Activated CD8-positive, alpha-beta memory T cell treated with anti-CD3 and anti-CD28 coated beads, Interleukin-2, amount 50 U/mL, for 4 hours (primary cell): ENCODE results near the gene C2CD2L.
"Not testable (repeated sequence)": the region's sequence is repeated elsewhere in the genome, so short reads cannot be mapped to it uniquely, and the experiment has no call there.

Experiments used
- DNase-seq: peaks from one replicate; pipeline ENCODE4 v3.0.0-alpha.2; 2020

C2CD2L gene

DNA sequence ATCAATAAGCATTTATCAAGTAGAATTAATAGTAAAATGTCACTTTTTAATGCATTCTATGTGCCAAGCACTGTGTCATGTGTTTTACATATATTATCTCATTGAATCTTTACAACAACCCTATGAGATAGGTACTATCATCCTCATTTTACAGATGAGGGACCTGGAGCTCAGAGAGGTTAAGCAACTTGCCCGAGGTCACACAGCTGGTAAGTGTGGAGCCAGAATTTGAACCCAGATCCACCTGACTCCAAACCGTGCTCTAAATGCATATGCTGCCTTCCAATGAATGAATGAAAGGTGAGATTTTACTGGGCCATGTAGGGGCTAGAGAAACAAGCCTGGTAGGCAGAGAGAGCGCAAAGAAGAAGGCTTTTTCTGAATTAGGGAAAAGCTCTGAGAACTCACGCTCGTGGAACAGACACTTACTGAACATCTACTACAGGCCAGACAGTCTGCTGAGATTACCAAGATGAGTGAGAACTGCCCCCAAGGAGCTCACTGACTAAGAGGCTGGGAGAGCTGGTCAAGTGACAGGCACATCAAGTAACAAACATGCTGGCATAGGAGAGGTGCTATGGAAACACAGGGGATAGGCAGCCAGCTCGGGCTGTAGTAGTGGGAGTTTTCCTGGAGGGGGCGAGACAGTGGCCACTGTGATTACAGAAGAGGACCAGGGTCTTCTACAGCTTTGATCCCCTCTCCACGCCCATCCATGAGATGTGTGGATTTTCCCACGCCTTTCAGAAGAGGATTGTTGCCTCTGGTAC, 46.1 kb downstream of the C2CD2L start:
- DNase-seq, result no peak

DNA sequence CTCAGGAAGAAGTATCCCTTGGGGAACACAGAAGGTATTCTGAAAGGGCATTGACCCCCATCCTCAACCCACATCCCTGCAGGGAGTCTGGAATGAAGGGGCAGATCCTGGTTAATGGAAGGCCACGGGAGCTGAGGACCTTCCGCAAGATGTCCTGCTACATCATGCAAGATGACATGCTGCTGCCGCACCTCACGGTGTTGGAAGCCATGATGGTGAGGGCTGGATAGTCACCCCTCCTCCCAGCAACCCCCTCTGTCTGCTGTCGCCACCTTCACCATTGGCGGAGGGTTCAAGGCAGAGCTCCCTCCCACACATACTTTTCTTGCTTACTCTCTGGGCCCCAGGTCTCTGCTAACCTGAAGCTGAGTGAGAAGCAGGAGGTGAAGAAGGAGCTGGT, 47.0 kb downstream of the C2CD2L start:
- DNase-seq, result no peak

DNA sequence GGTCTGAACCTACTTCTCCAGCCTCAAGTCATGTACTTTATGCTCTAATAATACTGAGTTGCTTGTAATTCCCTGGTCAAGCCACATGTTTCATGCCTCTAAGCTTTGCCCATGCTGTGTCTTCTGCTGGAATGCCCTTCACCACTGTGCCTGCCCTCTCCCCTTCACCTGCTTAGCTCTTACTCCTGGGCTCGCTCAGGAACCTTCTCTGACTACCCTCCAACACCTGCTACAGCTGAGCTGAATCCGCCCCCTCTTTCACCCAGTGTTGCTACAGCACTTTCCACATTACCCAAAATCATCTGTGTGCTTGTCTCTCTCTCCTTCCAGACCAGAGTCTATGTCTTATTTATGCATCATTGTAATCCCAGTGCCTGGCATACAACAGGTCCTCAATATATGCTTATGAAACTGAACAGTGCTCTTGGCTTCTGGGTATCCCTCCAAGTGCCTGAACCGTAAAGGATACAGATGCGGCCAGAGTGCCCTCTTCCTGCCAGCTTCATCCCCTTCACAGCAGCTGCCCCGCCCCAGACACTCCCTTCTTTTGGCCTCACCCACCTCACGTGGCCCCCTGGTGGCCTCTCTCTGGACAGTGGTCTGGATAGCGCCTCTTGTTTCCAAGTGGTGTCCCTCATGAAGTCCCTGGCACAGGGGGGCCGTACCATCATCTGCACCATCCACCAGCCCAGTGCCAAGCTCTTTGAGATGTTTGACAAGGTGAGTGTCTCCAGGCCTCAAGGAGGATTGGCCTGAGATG, 48.8 kb downstream of the C2CD2L start:
- DNase-seq, result no peak

DNA sequence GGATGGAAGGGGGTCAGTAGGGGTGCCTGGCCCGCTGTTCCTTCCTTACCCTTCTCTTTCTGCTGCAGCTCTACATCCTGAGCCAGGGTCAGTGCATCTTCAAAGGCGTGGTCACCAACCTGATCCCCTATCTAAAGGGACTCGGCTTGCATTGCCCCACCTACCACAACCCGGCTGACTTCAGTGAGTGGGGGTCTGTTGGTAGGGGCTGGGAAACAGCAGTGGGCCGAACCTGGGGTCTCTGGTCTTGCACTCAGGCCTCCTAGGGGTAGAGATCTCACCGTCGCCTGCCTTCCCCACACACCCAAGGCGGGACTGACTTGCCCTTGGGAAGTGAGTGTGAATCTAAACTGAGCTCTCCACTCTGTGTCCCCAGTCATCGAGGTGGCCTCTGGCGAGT, 49.4 kb downstream of the C2CD2L start:
- DNase-seq, result no peak

DNA sequence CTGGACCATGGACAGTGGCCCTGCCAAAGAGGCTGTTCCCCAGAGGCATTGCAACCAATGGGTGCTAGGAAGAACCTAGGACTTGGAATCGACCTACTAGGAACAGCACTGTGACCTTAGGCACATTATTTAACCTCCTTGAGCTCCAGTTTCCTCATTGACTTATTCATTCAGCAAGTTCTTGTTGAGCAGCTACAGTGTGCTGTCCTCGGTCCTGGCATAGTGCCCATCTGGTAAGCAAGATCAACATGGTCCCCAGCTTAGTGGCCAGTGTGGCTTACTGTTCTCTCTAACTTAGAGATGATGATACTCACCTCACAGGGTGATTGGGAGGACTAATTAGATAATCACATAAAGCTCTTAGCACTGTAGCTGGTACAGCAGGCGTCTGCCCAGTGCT, 49.9 kb downstream of the C2CD2L start:
- DNase-seq, result no peak

DNA sequence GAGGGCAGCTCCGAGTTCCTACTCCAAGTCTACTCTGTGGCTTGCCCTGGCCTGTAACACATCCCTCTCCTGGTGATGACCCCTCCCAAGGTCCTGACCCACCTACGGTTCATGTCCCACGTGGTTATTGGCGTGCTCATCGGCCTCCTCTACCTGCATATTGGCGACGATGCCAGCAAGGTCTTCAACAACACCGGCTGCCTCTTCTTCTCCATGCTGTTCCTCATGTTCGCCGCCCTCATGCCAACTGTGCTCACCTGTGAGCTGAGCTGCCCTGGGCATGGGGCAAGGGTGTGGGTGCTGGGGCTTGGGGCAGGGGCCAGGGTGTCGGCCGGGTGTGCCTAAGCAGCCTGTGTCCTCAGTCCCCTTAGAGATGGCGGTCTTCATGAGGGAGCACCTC, 51.3 kb downstream of the C2CD2L start:
- no peak for DNase-seq

DNA sequence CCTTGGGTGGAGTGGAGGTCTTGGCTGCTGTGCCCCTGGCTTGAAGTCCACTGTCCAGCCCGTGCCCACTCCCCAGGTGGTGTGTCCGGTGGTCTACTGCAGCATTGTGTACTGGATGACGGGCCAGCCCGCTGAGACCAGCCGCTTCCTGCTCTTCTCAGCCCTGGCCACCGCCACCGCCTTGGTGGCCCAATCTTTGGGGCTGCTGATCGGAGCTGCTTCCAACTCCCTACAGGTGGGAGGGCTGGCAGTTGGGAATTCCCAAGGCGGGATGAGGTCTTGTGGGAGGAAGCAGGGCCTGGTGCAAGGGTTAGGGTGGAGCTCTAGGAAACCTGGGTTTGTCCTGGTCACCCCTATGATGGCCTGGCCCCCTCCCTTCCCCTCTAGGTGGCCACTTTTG, 53.0 kb downstream of the C2CD2L start:
- DNase-seq, result no peak

DNA sequence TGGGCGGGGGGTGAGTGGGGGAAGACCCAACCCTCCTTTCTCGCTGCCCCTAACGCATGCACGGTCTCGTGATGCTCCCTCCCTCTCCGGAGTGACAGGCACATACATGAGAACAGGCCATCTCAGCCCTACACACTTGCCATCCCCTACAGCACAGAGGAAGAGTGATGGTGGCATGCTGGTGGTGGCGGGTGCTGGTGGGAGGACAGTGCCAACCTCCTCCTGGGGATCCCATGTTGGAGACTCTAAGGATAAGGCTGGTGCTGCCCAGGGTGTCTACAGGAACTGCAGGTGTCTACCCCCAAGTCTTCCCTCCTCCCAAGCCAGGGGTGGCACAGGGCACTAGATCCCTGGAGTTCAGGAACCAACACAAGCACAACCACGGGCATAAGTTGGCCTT, 54.7 kb downstream of the C2CD2L start:
- no peak for DNase-seq

DNA sequence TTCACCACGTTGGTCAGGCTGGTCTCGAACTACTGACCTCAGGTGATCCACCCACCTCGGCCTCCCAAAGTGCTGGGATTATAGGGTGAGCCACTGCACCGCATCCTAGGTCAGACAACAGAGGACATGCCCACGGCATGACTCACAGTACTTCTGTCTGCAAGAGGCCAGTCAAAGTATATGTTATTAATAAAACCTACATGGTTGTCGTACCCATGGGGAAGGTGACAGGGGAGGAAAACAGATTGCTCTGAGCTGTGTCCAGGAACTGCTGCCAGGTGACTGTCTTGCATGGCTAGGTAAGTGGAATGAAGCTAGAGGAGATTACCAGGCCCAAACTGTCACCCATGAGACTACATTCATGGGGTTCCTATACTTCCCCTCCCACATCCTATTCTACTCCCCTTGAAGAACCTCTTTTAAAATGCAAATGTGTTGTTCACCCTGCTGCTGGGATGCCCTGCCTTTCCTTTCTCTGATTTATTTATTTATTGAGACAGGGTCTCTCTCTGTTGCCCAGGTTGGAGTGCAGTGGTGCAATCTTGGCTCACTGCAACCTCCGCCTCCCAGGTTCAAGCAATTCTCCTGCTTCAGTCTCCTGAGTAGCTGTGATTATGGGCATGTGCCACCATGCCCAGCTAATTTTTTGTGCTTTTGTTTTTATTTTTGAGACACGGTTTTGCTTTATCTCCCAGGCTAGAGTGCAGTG, 59.4 kb downstream of the C2CD2L start:
- DNase-seq, result no peak

DNA sequence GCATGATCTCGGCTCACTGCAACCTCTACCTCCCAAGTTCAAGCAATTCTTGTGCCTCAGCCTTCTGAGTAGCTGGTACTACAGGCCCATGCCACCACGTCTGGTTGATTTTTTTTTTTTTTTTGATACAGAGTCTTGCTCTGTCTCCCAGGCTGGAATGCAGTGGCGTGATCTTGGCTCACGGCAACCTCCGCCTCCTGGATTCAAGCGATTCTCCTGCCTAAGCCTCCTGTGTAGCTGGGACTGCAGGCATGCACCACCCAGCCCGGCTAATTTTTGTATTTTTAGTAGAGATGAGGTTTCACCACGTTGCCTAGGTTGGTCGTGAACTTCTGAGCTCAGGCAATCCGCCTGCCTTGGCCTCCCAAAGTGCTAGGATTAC, 59.9 kb downstream of the C2CD2L start:
- not testable (repeated sequence) for DNase-seq

DNA sequence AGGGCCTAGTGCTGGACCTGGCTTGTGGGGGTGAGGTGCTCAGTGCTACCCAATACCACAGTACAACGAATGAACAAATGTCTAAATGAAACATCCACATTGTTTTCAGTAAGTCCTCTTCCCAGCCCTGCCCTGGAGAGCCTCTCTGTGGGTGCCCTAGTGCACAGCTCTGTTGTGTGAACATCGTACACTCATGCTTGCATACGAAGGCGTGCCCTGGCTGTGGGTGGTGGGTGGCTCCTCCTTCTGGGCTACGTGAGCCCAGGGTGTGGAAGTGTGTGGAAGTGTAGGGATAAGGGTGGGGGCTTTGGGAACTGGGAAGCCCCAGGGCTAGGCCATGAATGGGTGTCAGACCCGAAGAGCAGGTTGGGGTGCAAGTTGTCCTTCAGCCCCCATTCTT, 60.8 kb downstream of the C2CD2L start:
- DNase-seq, result no peak
